Measurements from ENCODE around the gene RMP24.
A peak's percentile ranks its signal among the peaks of the same experiment; 100 is the strongest.

The RMP24 gene

GRCh38 chr18:35949903-35950627 is 22.4 kb upstream of the RMP24 start (continued):
- TF ChIP-seq ZNF878 (CRISPR knock-in tag; IDR thresholded peaks at IDR 0.05) (no peak), SMYD3 (CRISPR knock-in tag; IDR thresholded peaks at IDR 0.05) (peak; percentile 25; the same call in 1 of the 2 replicates), ZKSCAN1 (IDR thresholded peaks at IDR 0.05; ENCODE audit: low read length) (no peak), TEF (CRISPR knock-in tag; IDR thresholded peaks at IDR 0.05) (no peak), SYNCRIP (IDR thresholded peaks at IDR 0.05; ENCODE audit: insufficient read depth, low read depth, low read length) (no peak), ZNF513 (CRISPR knock-in tag; conservative IDR thresholded peaks at IDR 0.05) (no peak), ARID5B (CRISPR knock-in tag; IDR thresholded peaks at IDR 0.05) (no peak), ZNF34 (CRISPR knock-in tag; IDR thresholded peaks at IDR 0.05; ENCODE audit: borderline replicate concordance) (no peak), FOSL2 (CRISPR knock-in tag; IDR thresholded peaks at IDR 0.05) (no peak), NR2C2 (CRISPR knock-in tag; IDR thresholded peaks at IDR 0.05; ENCODE audit: borderline replicate concordance) (no peak), EED (CRISPR knock-in tag; IDR thresholded peaks at IDR 0.05) (peak; percentile 37; the same call in 1 of the 2 replicates), RERE (CRISPR knock-in tag; IDR thresholded peaks at IDR 0.05; ENCODE audit: low read depth) (no peak), HINFP (CRISPR knock-in tag; IDR thresholded peaks at IDR 0.05; ENCODE audit: low read depth) (no peak), GMEB2 (CRISPR knock-in tag; IDR thresholded peaks at IDR 0.05; ENCODE audit: low read depth) (no peak)
